Calu3 (cell line): ENCODE data around the gene LRRC40. TPM values are rescaled to one million over a fixed set of nuclear protein-coding genes. Genes with fewer than 3 reads are reported as not detected.

Source experiments
- BruUV-seq: library from RNA; stranded (reverse); fragments of 400-500 nt; replicated peaks from 2 replicates; lab custom pipeline; 2021; lab: Mats Ljungman, UMichigan
- CTCF ChIA-PET: fragments of 300-600 bp; sonication (Branson Sonifier 250); formaldehyde crosslinking; loops from one replicate; lab custom pipeline; 2022; ENCODE audit warnings: antibody characterized with exemption; lab: Charles Lee
- DNase-seq: peaks from one replicate; pipeline ENCODE4 v3.0.0; 2022
- H3K27ac Mint-ChIP-seq: one replicate; pipeline ENCODE4 v1.8.0; 2022; ENCODE audit warnings: mixed read lengths; ENCODE audit not compliant: unreplicated experiment
- H3K27me3 Mint-ChIP-seq: one replicate; pipeline ENCODE4 v1.8.0; 2022; ENCODE audit warnings: mixed read lengths; ENCODE audit not compliant: unreplicated experiment
- H3K36me3 Mint-ChIP-seq: one replicate; pipeline ENCODE4 v1.8.0; 2022; ENCODE audit warnings: mild to moderate bottlenecking, moderate library complexity, mixed read lengths; ENCODE audit not compliant: insufficient read depth, unreplicated experiment
- H3K4me1 Mint-ChIP-seq: one replicate; pipeline ENCODE4 v1.8.0; 2022; ENCODE audit warnings: mild to moderate bottlenecking, low read depth, mixed read lengths; ENCODE audit not compliant: unreplicated experiment
- H3K4me3 Mint-ChIP-seq: one replicate; pipeline ENCODE4 v1.8.0; 2022; ENCODE audit warnings: mild to moderate bottlenecking, low read depth, moderate library complexity, mixed read lengths; ENCODE audit not compliant: unreplicated experiment
- H3K9me3 Mint-ChIP-seq: one replicate; pipeline ENCODE4 v1.8.0; 2022; ENCODE audit warnings: low read depth, mixed read lengths; ENCODE audit not compliant: unreplicated experiment
- CTCF ChIP-seq: fragments of 200-600 bp; IDR thresholded peaks from one replicate; pipeline ENCODE4 v1.8.0; 2022; ENCODE audit warnings: antibody characterized with exemption; ENCODE audit not compliant: unreplicated experiment
- intact Hi-C: fragments of 100-400 bp; cut with micrococcal nuclease; formaldehyde crosslinking; loops from one replicate; pipeline ENCODE4 v1.10.0; 2022; ENCODE audit not compliant: unreplicated experiment
- total RNA-seq: library from RNA; stranded (reverse); gene quantifications from 2 replicates; pipeline ENCODE4 v1.2.3, GENCODE V29; 2022

The LRRC40 gene
- total RNA-seq, 1 experiment from 2014 or later, result 15.8 TPM

GRCh38 chr1:70143048-70143659 is 62.2 kb downstream of the LRRC40 start:
- Mint-ChIP-seq H3K9me3 (no peaks in the 10 kb centered on the region), H3K4me3 (no peak overlapping the region), H3K27ac (no peak overlapping the region), H3K4me1 (no peaks in the 10 kb centered on the region), H3K36me3 (no peaks in the 10 kb centered on the region), H3K27me3 (no peaks in the 10 kb centered on the region)
- intact Hi-C loops, result no loop called here
- no peak for TF ChIP-seq CTCF
- CTCF ChIA-PET, result interaction anchor here (0.6 kb wide), 1 partner anchor 1691 kb away, joined by 3 read pairs; no protein-coding TSS in a partner anchor
- DNase-seq, result no peak
- BruUV-seq, result no TSS peak

DNA sequence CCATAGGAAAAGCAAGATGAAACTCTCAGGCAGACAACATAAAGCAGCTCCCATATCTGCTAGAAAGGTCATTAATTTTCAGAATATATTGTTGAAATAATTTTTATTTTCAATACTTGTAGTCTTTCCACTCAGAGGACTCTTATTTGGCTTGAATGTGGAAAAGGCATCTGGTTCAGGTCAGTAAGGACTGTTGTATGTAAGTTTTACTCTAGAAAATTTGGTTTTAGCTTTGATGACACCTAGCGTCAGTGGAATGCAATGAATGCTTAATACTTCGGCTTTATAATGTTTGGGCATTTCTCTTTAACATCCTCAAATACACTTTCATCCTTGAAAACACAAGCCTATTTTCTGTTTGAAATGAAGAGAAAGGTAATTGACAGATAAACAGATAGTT is 63.3 kb downstream of the LRRC40 start:
- Mint-ChIP-seq H3K27ac (no peak overlapping the region), H3K36me3 (no peaks in the 10 kb centered on the region), H3K27me3 (no peaks in the 10 kb centered on the region), H3K4me3 (no peak overlapping the region), H3K4me1 (no peaks in the 10 kb centered on the region), H3K9me3 (no peaks in the 10 kb centered on the region)
- intact Hi-C loops, result no loop called here
- no peak for DNase-seq
- no peak for TF ChIP-seq CTCF
- BruUV-seq, result no TSS peak
- CTCF ChIA-PET, result no interaction called here

DNA sequence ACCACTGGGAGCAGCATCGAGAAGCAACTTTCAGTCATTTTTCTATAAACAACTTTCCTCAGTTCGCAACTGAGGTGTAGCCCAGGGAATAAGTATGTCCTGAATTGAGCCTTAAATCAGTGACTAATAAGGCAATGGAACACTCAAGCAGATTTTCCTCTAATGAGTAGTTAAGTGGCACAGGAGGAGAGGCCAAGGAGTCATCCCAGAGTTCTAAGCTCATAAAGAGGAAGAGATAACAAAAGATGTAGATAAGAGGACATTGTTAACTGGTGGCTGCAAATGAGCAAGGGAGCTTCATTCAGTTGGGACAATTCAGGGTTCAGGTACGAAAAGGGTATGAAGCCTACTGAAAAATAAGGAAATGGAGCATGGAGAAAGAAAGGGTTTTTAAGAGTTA is 64.5 kb downstream of the LRRC40 start:
- no peak for TF ChIP-seq CTCF
- Mint-ChIP-seq H3K36me3 (no peaks in the 10 kb centered on the region), H3K27me3 (no peaks in the 10 kb centered on the region), H3K4me1 (no peaks in the 10 kb centered on the region), H3K4me3 (no peak overlapping the region), H3K27ac (no peak overlapping the region), H3K9me3 (no peaks in the 10 kb centered on the region)
- DNase-seq, result no peak
- BruUV-seq, result no TSS peak
- CTCF ChIA-PET, result no interaction called here
- intact Hi-C loops, result no loop called here

DNA sequence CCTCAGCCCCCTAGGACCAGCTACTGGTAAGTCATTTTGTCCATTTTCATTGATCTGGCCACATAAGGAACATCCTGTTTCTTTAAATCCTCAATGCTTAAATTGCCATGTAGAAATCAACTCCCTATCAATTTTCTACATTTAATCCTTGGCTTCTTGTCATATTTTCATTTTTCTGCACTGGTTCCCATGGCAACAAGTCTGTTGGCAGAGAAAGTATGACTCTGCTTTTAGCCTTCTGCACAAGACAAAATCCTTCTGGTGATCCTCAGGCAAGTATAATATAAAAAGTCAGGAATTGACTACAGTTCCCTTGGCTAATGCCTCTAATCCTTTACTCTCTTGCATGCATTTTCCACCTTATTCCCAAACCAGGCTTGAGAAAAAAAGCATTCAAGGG is 65.0 kb downstream of the LRRC40 start:
- Mint-ChIP-seq H3K27ac (no peak overlapping the region), H3K27me3 (no peaks in the 10 kb centered on the region), H3K9me3 (no peaks in the 10 kb centered on the region), H3K4me1 (no peaks in the 10 kb centered on the region), H3K36me3 (no peaks in the 10 kb centered on the region), H3K4me3 (no peak overlapping the region)
- CTCF ChIA-PET, result interaction anchor here (0.5 kb wide), 1 partner anchor 67 kb away, joined by 4 read pairs; no protein-coding TSS in a partner anchor
- BruUV-seq, result no TSS peak
- TF ChIP-seq CTCF, result no peak
- intact Hi-C loops, result no loop called here
- no peak for DNase-seq
